Fibroblast of skin of left biceps (primary cell): ENCODE measurements around the gene WWOX.

Experiments used
- DNase-seq, 2 experiments: peaks; one replicate each; pipeline ENCODE4 v3.0.0-alpha.2; 2013; ENCODE audit warnings: low read depth in 2 of 2

The WWOX gene

GRCh38 chr16:78942625-78943245 lies 843.3 kb downstream of the WWOX start:
- DNase-seq = no peak

- no peak for DNase-seq
These were observed 845.9 kb downstream of the WWOX start for GRCh38 chr16:78945336-78945735.

GRCh38 chr16:78946556-78946955 lies 847.1 kb downstream of the WWOX start:
- no peak for DNase-seq

- no peak for DNase-seq
These were observed 851.3 kb downstream of the WWOX start for GRCh38 chr16:78950768-78951167.

GRCh38 chr16:78952630-78953029 lies 853.2 kb downstream of the WWOX start:
- no peak for DNase-seq

GRCh38 chr16:78953526-78953925 lies 854.1 kb downstream of the WWOX start:
- no peak for DNase-seq

- no peak for DNase-seq
These were observed 855.8 kb downstream of the WWOX start for GRCh38 chr16:78955206-78955605.

- DNase-seq = no peak
These were observed 857.4 kb downstream of the WWOX start for GRCh38 chr16:78956859-78957258.

- no peak for DNase-seq
These were observed 858.1 kb downstream of the WWOX start for GRCh38 chr16:78957317-78958100.

GRCh38 chr16:78961464-78961863 lies 862.0 kb downstream of the WWOX start:
- no peak for DNase-seq

- no peak for DNase-seq
These were observed 863.0 kb downstream of the WWOX start for GRCh38 chr16:78962457-78962929.

- DNase-seq = no peak
These were observed 868.5 kb downstream of the WWOX start for GRCh38 chr16:78967948-78968347.

GRCh38 chr16:78969721-78970120 lies 870.3 kb downstream of the WWOX start:
- no peak for DNase-seq

- no peak for DNase-seq
These were observed 871.2 kb downstream of the WWOX start for GRCh38 chr16:78970650-78971049.

- no peak for DNase-seq
These were observed 872.6 kb downstream of the WWOX start for GRCh38 chr16:78972006-78972405.

- DNase-seq = no peak
These were observed 873.5 kb downstream of the WWOX start for GRCh38 chr16:78972986-78973385.

- no peak for DNase-seq
These were observed 876.8 kb downstream of the WWOX start for GRCh38 chr16:78976212-78976611.

- DNase-seq = no peak
These were observed 881.4 kb downstream of the WWOX start for GRCh38 chr16:78980825-78981224.

- DNase-seq = no peak
These were observed 882.8 kb downstream of the WWOX start for GRCh38 chr16:78982096-78982744.

GRCh38 chr16:78984324-78984723 lies 884.9 kb downstream of the WWOX start:
- no peak for DNase-seq

- no peak for DNase-seq
These were observed 885.5 kb downstream of the WWOX start for GRCh38 chr16:78984887-78985464.
